Measurements from ENCODE around the gene MARCHF11.

GRCh38 chr5:16057277-16057676, 122.3 kb downstream of the MARCHF11 start:
- TF ChIP-seq CTCF (IDR thresholded peaks at IDR 0.05; ENCODE audit: control extremely low read depth in 1 of 3, insufficient read depth in 1 of 3, low read depth in 1 of 3, low read length in 3 of 3): no peak
- TF ChIP-seq EZH2 (IDR thresholded peaks at IDR 0.05; ENCODE audit: low read depth, low read length, severe bottlenecking): no peak
- TF ChIP-seq, protein P1, sequence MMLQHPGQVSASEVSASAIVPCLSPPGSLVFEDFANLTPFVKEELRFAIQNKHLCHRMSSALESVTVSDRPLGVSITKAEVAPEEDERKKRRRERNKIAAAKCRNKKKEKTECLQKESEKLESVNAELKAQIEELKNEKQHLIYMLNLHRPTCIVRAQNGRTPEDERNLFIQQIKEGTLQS (IDR thresholded peaks at IDR 0.05; ENCODE audit: insufficient read depth, low read depth, low read length): no peak
- no peak for TF ChIP-seq GTF2F1 (IDR thresholded peaks at IDR 0.05; ENCODE audit: borderline replicate concordance, low read depth, low read length)
- TF ChIP-seq, protein P2, sequence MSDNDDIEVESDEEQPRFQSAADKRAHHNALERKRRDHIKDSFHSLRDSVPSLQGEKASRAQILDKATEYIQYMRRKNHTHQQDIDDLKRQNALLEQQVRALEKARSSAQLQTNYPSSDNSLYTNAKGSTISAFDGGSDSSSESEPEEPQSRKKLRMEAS (IDR thresholded peaks at IDR 0.05): no peak
- no peak for TF ChIP-seq CBX5 (IDR thresholded peaks at IDR 0.05; ENCODE audit: low read depth, low read length)
- no peak for TF ChIP-seq ZNF274 (IDR thresholded peaks at IDR 0.05; ENCODE audit: borderline replicate concordance, extremely low read depth, low read length)
- no peak for TF ChIP-seq KDM1A (IDR thresholded peaks at IDR 0.05; ENCODE audit: borderline replicate concordance, low read length)
- no peak for TF ChIP-seq TAF7 (optimal IDR thresholded peaks at IDR 0.05; ENCODE audit: borderline replicate concordance, low read depth, low read length)
- no peak for TF ChIP-seq JUND (IDR thresholded peaks at IDR 0.05; ENCODE audit: low read length)

All from H1 (cell line).